NCI-H774 (cell line): ENCODE data around the gene LRRC37B.
A peak's percentile ranks its signal among the peaks of the same experiment; 100 is the strongest.
"Not testable (repeated sequence)": the region's sequence is repeated elsewhere in the genome, so short reads cannot be mapped to it uniquely, and the experiment has no call there.

Experiments
- DNase-seq: peaks from one replicate; lab custom pipeline; 2025; lab: John Stamatoyannopoulos, UW

LRRC37B gene

DNA sequence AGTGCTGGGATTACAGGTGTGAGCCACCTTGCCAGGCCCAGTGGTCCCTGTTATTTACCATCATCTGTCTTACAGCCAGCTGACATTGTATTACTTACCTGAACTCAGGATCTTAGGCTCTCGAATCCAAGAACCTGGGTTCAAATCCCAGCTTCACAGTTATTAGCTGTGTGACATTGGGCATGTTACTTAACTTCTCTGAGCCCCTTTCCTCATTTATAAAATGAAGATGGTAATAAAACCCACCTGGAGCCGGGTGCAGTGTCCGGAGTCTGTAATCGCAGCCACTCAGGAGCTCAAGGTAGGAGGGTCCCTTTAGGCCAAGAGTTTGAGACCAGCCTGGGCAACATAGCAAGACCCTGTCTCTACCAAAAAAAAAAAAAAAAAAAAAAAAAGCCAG lies 79.7 kb downstream of the LRRC37B start:
- not testable (repeated sequence) for DNase-seq

DNA sequence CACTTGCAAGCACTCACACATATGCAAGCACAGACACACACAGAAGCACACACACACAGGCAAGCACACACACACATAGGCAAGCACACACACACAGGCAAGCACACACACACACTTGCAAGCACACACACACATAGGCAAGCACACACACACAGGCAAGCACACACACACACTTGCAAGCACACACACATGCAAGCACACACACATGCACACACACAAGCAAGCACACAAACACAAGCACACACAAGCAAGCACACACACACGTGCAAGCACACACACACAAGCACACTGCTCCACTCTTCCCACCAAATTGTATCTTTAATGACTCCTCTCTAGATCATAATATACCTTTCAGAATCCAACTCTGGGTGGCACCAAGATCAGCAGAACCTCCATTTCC lies 84.9 kb downstream of the LRRC37B start:
- DNase-seq, result not testable (repeated sequence)

DNA sequence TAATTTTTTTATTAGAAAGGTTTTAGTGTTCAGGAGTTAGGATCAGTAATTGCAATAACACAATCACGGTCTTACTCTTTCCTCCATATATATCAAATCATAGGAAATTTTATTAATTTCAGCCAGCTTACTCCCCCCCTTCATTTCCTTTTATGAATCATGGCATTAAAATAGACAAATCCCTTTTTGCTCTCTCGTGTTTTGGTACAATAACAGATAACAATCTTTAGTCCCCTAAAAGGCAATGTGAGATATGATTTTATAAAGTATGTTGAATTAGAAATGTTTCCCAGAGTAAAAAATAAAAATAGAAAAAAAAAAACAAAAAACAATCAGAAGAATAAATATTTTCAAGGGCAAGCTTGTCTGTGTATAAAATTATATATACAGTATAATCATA lies 92.5 kb downstream of the LRRC37B start:
- no peak for DNase-seq

DNA sequence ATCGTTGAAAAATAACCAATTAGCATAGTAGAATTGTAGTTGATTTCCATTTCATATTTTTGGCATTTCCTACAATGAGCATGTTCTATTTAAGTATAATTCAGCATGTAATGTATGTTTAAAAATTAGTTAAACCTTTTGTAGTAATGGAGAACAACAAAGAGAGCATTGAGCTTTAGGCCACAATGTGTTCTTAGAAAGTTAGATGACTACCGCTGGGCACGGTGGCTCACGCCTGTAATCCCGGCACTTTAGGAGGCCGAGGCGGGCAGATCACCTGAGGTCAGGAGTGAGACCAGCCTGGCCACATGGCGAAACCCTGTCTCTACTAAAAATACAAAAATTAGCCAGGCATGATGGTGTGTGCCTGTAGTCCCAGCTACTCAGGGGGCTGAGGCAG lies 93.1 kb downstream of the LRRC37B start:
- not testable (repeated sequence) for DNase-seq

GRCh38 chr17:32100971-32101631 lies 93.9 kb downstream of the LRRC37B start:
- DNase-seq, result peak; percentile 64

DNA sequence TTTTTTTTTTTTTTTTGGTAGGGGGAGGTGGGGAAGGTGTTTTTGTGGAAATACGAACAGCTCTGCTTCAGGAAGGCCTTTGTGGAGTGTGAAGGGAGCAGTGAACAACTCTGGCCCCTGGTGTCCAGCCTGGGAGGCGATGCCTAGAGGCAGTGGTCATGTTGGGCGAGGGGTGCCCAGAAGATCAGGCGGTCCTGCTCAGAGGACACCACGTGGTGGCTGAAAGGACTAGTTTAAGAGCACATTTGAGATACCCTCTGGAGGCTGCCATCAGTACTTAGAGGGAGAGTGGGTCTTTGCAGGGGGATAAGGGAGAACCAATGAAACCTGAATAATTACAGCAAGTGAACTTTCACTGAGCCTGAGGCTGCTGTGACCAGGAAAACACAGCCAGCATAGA lies 95.0 kb downstream of the LRRC37B start:
- no peak for DNase-seq

- no peak for DNase-seq
Measured at GRCh38 chr17:32102646-32103186, 95.5 kb downstream of the LRRC37B start.
